Neural cell (in vitro differentiated cells): ENCODE data around the gene STK24. TPM values are rescaled to one million over a fixed set of nuclear protein-coding genes. Genes with fewer than 3 reads are reported as not detected.
A peak's percentile ranks its signal among the peaks of the same experiment; 100 is the strongest.

Experiments used
- H2AFZ ChIP-seq: fragments of 200-600, 300-800 bp; sonication (generic), shearing (Covaris generic); 2 replicates; pipeline ENCODE4 v1.6.0; 2014; ENCODE audit warnings: low read depth, mild to moderate bottlenecking, antibody characterized with exemption, low read length, moderate library complexity
- H3F3A ChIP-seq: fragments of 200-600 bp; shearing (Covaris generic); 2 replicates; pipeline ENCODE4 v1.6.1; 2016; ENCODE audit warnings: mild to moderate bottlenecking, moderate library complexity, mixed read lengths, antibody characterized with exemption, low read length; ENCODE audit not compliant: insufficient read depth, poor library complexity, severe bottlenecking
- H3K27ac ChIP-seq: fragments of 200-600, 300-800 bp; sonication (generic), shearing (Covaris generic); 2 replicates; pipeline ENCODE4 v1.5.1; 2014; ENCODE audit warnings: mild to moderate bottlenecking, low read length, moderate library complexity
- H3K27me3 ChIP-seq: fragments of 300-800, 200-600 bp; sonication (generic), shearing (Covaris generic); 2 replicates; pipeline ENCODE4 v1.6.0; 2014; ENCODE audit warnings: mild to moderate bottlenecking, low read depth, low read length, moderate library complexity; ENCODE audit not compliant: insufficient read depth
- H3K36me3 ChIP-seq: fragments of 300-800, 200-600 bp; sonication (generic), shearing (Covaris generic); 2 replicates; pipeline ENCODE4 v1.5.1; 2014; ENCODE audit warnings: mild to moderate bottlenecking, antibody characterized with exemption, low read length, moderate library complexity; ENCODE audit not compliant: insufficient read depth
- H3K4me2 ChIP-seq: fragments of 300-800, 200-600 bp; sonication (generic), shearing (Covaris generic); 2 replicates; pipeline ENCODE4 v1.6.0; 2014; ENCODE audit warnings: mild to moderate bottlenecking, low read length
- H3K4me3 ChIP-seq: fragments of 300-800, 200-600 bp; sonication (generic), shearing (Covaris generic); 2 replicates; pipeline ENCODE4 v1.5.1; 2014; ENCODE audit warnings: mild to moderate bottlenecking, low read length, moderate library complexity
- H3K79me2 ChIP-seq: fragments of 200-600 bp; shearing (Covaris generic); replicated peaks from 2 replicates; pipeline ENCODE4 v1.6.0; 2014; ENCODE audit warnings: mild to moderate bottlenecking, low read length, moderate library complexity; ENCODE audit not compliant: insufficient read depth
- H3K9ac ChIP-seq: fragments of 300-800, 200-600 bp; sonication (generic), shearing (Covaris generic); 2 replicates; pipeline ENCODE4 v1.6.1; 2016; ENCODE audit warnings: mild to moderate bottlenecking, low read length, mixed read lengths
- H3K9me2 ChIP-seq: fragments of 200-600 bp; shearing (Covaris generic); 2 replicates; pipeline ENCODE4 v1.6.1; 2016; ENCODE audit warnings: mild to moderate bottlenecking, low read length, mixed read lengths; ENCODE audit not compliant: insufficient read depth
- H3K9me3 ChIP-seq: fragments of 200-600, 300-800 bp; sonication (generic), shearing (Covaris generic); 2 replicates; pipeline ENCODE4 v1.6.1; 2016; ENCODE audit warnings: mild to moderate bottlenecking, mixed run types, low read length, moderate library complexity, mixed read lengths
- H4K20me1 ChIP-seq: fragments of 200-600 bp; shearing (Covaris generic); 2 replicates; pipeline ENCODE4 v1.6.1; 2016; ENCODE audit warnings: mild to moderate bottlenecking, mixed run types; ENCODE audit not compliant: insufficient read depth
- EP300 ChIP-seq: fragments of 450-650 bp; conservative IDR thresholded peaks from 2 replicates; pipeline ENCODE4 v1.6.1; 2014; ENCODE audit warnings: antibody characterized with exemption, mild to moderate bottlenecking, moderate library complexity; ENCODE audit not compliant: poor library complexity, severe bottlenecking
- EZH2 ChIP-seq: fragments of 200-600, 300-800 bp; shearing (Covaris generic), sonication (generic); IDR thresholded peaks from 2 replicates; pipeline ENCODE4 v1.6.1; 2014; ENCODE audit warnings: antibody characterized with exemption, low read length, borderline replicate concordance, mild to moderate bottlenecking; ENCODE audit not compliant: insufficient read depth, poor library complexity, severe bottlenecking
- MXI1 ChIP-seq: fragments of 450-650 bp; conservative IDR thresholded peaks from 2 replicates; pipeline ENCODE4 v1.6.1; 2014; ENCODE audit warnings: antibody characterized with exemption, mild to moderate bottlenecking; ENCODE audit not compliant: poor library complexity, severe bottlenecking
- POLR2AphosphoS5 ChIP-seq: IDR thresholded peaks from 2 replicates; pipeline ENCODE4 v1.6.1; 2012
- RAD21 ChIP-seq: fragments of 450-650 bp; conservative IDR thresholded peaks from 2 replicates; pipeline ENCODE4 v1.6.1; 2014; ENCODE audit warnings: antibody characterized with exemption, mild to moderate bottlenecking, moderate library complexity
- SMC3 ChIP-seq: fragments of 450-650 bp; conservative IDR thresholded peaks from 2 replicates; pipeline ENCODE4 v1.6.1; 2014; ENCODE audit warnings: antibody characterized with exemption, mild to moderate bottlenecking, moderate library complexity; ENCODE audit not compliant: poor library complexity
- TAF1 ChIP-seq: IDR thresholded peaks from 2 replicates; pipeline ENCODE4 v1.6.1; 2012; ENCODE audit warnings: low read depth
- polyA plus RNA-seq: library from polyadenylated mRNA; depleted of rRNA; stranded (reverse); fragments of >200 nt; gene quantifications from 2 replicates; pipeline ENCODE4 v1.2.3, GENCODE V29; 2014
- TF ChIP-seq, protein P1 (sequence below): IDR thresholded peaks from 2 replicates; pipeline ENCODE4 v1.6.1; 2012; ENCODE audit warnings: borderline replicate concordance
- TF ChIP-seq, protein P2 (sequence below): fragments of 450-650 bp; IDR thresholded peaks from 2 replicates; pipeline ENCODE4 v1.5.1; 2014; ENCODE audit warnings: antibody characterized with exemption, mild to moderate bottlenecking, moderate library complexity; ENCODE audit not compliant: poor library complexity, severe bottlenecking

The STK24 gene
- polyA plus RNA-seq, 1 donor from 2014 or later, result 66.0 TPM

DNA sequence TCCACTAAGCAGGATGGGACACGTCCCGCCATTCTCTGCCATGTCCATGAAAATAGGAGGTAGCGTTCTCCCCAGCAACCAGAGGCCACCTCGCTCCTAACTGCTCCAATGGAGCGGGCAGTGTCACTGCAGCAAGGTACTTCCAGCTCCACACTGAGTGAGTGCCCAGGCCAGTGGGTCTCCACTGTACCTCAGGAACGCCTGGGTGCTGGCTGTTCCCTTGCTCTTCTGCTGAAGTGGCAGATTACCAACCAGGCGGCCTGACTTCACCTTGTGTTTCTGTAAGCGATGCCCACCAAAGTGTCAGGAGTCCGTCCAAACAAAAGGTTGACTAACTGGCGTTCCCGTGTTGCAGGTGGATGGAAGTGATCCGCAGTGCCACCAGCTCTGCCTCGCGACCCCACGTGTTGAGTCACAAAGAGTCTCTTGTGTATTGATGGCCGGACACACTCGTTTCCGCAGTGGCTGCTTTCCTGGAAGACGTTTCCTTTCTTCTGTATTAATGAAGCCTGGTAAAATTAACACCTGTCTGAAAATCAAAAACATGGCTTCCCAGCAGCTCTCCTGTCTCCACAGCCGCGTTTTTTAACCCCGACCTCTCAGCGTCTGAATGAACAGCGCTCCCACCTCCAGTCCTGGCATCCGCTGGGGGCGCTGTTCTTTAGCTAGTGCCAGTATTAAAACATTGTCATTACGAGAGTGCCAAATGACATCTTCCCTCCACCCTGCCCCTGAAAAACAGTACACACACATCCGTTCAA, 128.8 kb downstream of the STK24 start:
- Histone ChIP-seq H3K27ac (no peak overlapping the region), H3K4me2 (no peak overlapping the region), H3F3A (no peaks in the 10 kb centered on the region), H3K9me3 (no peaks in the 10 kb centered on the region), H3K27me3 (no peaks in the 10 kb centered on the region), H3K9me2 (no peaks in the 10 kb centered on the region), H3K79me2 (peaks cover 2% of the 10 kb centered on the region), H3K4me3 (no peak overlapping the region), H4K20me1 (no peaks in the 10 kb centered on the region), H3K36me3 (no peaks in the 10 kb centered on the region), H3K9ac (no peak overlapping the region), H2AFZ (no peak overlapping the region)
- no peak for TF ChIP-seq EP300
- TF ChIP-seq, protein P1, sequence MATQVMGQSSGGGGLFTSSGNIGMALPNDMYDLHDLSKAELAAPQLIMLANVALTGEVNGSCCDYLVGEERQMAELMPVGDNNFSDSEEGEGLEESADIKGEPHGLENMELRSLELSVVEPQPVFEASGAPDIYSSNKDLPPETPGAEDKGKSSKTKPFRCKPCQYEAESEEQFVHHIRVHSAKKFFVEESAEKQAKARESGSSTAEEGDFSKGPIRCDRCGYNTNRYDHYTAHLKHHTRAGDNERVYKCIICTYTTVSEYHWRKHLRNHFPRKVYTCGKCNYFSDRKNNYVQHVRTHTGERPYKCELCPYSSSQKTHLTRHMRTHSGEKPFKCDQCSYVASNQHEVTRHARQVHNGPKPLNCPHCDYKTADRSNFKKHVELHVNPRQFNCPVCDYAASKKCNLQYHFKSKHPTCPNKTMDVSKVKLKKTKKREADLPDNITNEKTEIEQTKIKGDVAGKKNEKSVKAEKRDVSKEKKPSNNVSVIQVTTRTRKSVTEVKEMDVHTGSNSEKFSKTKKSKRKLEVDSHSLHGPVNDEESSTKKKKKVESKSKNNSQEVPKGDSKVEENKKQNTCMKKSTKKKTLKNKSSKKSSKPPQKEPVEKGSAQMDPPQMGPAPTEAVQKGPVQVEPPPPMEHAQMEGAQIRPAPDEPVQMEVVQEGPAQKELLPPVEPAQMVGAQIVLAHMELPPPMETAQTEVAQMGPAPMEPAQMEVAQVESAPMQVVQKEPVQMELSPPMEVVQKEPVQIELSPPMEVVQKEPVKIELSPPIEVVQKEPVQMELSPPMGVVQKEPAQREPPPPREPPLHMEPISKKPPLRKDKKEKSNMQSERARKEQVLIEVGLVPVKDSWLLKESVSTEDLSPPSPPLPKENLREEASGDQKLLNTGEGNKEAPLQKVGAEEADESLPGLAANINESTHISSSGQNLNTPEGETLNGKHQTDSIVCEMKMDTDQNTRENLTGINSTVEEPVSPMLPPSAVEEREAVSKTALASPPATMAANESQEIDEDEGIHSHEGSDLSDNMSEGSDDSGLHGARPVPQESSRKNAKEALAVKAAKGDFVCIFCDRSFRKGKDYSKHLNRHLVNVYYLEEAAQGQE, result no peak
- TF ChIP-seq, protein P2, sequence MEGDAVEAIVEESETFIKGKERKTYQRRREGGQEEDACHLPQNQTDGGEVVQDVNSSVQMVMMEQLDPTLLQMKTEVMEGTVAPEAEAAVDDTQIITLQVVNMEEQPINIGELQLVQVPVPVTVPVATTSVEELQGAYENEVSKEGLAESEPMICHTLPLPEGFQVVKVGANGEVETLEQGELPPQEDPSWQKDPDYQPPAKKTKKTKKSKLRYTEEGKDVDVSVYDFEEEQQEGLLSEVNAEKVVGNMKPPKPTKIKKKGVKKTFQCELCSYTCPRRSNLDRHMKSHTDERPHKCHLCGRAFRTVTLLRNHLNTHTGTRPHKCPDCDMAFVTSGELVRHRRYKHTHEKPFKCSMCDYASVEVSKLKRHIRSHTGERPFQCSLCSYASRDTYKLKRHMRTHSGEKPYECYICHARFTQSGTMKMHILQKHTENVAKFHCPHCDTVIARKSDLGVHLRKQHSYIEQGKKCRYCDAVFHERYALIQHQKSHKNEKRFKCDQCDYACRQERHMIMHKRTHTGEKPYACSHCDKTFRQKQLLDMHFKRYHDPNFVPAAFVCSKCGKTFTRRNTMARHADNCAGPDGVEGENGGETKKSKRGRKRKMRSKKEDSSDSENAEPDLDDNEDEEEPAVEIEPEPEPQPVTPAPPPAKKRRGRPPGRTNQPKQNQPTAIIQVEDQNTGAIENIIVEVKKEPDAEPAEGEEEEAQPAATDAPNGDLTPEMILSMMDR, result peak; percentile 57
- peak; percentile 38 for TF ChIP-seq RAD21
- peak; percentile 38 for TF ChIP-seq SMC3
- TF ChIP-seq EZH2, result no peak

DNA sequence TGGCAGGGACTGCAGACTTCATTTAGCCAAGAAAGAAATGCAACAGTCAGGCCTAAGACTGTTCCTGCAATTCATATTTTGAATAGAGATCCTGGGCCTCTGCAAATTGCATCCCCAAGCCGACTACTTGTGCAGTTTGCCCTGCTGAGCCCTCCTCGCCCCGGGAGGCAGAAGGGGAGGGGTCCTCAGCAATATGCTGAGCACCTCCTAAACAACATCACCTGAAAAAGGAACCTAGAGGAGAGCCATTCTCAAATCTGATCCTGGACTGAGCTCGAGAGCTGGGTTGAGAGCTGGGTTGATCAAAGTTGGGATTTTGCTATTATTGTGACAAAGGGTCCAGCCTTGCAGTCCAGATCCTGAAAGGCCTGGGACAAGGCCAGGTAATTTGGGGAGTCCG, 129.8 kb downstream of the STK24 start:
- Histone ChIP-seq H3K27ac (no peak overlapping the region), H3F3A (no peaks in the 10 kb centered on the region), H3K79me2 (no peaks in the 10 kb centered on the region), H3K9ac (no peak overlapping the region), H4K20me1 (no peaks in the 10 kb centered on the region), H3K36me3 (no peaks in the 10 kb centered on the region), H3K27me3 (no peaks in the 10 kb centered on the region), H3K9me2 (no peaks in the 10 kb centered on the region), H3K9me3 (no peaks in the 10 kb centered on the region), H3K4me2 (no peak overlapping the region), H2AFZ (no peak overlapping the region), H3K4me3 (no peak overlapping the region)
- TF ChIP-seq, protein P2, result no peak
- TF ChIP-seq, protein P1, result no peak
- TF ChIP-seq EZH2 (no peak), RAD21 (no peak), POLR2AphosphoS5 (no peak), MXI1 (no peak), EP300 (no peak), TAF1 (no peak), SMC3 (no peak)
